A549 (cell line): Measurements from ENCODE around the gene SALL4.

Experiments used
- EP300 ChIP-seq, 2 experiments: fragments of >200 bp; sonication (Bioruptor Twin); formaldehyde crosslinking; IDR thresholded peaks; 2 replicates in 1 of 2; 3 replicates in 1 of 2; pipeline ENCODE4 v1.6.1; 2016 to 2017
- GATA3 ChIP-seq: IDR thresholded peaks from 2 replicates; pipeline ENCODE4 v1.6.1; 2012; ENCODE audit warnings: borderline replicate concordance
- JUNB ChIP-seq: fragments of >200 bp; sonication (Bioruptor Twin); formaldehyde crosslinking; IDR thresholded peaks from 2 replicates; pipeline ENCODE4 v1.6.1; 2016
- KDM1A ChIP-seq: fragments of 200-600 bp; sonication (generic); IDR thresholded peaks from 2 replicates; pipeline ENCODE4 v1.6.1; 2016; ENCODE audit warnings: low read depth, mild to moderate bottlenecking
- POLR2A ChIP-seq: IDR thresholded peaks from 2 replicates; pipeline ENCODE4 v1.6.1; 2012; ENCODE audit warnings: mild to moderate bottlenecking, low read length
- SMC3 ChIP-seq: fragments of >200 bp; sonication (Bioruptor Twin); formaldehyde crosslinking; IDR thresholded peaks from 3 replicates; pipeline ENCODE4 v1.6.1; 2018; ENCODE audit warnings: inconsistent platforms
- TF ChIP-seq, protein P1 (sequence below): fragments of 150-350 bp; IDR thresholded peaks from 2 replicates; pipeline ENCODE4 v1.6.1; 2014; ENCODE audit warnings: low read depth, mild to moderate bottlenecking, low read length
- TF ChIP-seq, protein P2 (sequence below): fragments of >200 bp; sonication (Bioruptor Twin); formaldehyde crosslinking; IDR thresholded peaks from 3 replicates; pipeline ENCODE4 v1.5.1; 2016
- TF ChIP-seq, protein P3 (sequence below): IDR thresholded peaks from 2 replicates; pipeline ENCODE4 v1.6.1; 2012
- TF ChIP-seq, protein P4 (sequence below): fragments of 450-650 bp; IDR thresholded peaks from 2 replicates; pipeline ENCODE4 v1.6.1; 2014; ENCODE audit warnings: antibody characterized with exemption

DNA sequence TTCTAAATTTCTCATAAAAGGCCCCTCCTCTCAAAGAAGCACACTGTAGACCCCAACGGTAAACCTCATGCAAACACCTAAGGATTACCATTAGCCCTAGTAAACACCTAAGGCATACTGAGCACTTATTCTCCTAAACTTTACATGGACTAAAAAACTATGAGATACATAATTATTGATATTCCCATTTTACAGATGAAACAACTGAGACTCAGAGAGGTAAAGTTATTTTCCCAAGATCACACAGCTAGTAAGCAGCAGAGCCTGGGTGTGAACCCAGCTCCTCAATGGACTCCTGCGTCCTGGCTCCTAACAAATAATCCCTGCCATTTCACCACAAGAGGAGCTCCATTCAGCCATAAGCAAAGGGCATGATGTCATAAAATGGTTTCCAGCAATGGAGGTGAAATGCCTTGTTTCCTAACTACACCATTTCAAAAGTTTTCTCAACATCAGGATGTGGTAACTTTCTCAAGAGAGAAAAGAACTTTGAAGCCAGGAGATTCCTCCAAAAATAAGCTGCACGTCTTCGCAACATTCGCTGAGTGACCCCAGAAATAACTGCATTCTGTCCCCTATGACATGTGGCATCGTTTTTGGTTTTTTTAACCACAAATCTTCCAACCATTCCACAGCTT is 38.2 kb downstream of the SALL4 start:
- no peak for TF ChIP-seq SMC3
- no peak for TF ChIP-seq POLR2A
- TF ChIP-seq, protein P1, sequence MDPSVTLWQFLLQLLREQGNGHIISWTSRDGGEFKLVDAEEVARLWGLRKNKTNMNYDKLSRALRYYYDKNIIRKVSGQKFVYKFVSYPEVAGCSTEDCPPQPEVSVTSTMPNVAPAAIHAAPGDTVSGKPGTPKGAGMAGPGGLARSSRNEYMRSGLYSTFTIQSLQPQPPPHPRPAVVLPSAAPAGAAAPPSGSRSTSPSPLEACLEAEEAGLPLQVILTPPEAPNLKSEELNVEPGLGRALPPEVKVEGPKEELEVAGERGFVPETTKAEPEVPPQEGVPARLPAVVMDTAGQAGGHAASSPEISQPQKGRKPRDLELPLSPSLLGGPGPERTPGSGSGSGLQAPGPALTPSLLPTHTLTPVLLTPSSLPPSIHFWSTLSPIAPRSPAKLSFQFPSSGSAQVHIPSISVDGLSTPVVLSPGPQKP, result no peak
- no peak for TF ChIP-seq EP300 (IDR thresholded peaks at IDR 0.05)
- TF ChIP-seq, protein P2, sequence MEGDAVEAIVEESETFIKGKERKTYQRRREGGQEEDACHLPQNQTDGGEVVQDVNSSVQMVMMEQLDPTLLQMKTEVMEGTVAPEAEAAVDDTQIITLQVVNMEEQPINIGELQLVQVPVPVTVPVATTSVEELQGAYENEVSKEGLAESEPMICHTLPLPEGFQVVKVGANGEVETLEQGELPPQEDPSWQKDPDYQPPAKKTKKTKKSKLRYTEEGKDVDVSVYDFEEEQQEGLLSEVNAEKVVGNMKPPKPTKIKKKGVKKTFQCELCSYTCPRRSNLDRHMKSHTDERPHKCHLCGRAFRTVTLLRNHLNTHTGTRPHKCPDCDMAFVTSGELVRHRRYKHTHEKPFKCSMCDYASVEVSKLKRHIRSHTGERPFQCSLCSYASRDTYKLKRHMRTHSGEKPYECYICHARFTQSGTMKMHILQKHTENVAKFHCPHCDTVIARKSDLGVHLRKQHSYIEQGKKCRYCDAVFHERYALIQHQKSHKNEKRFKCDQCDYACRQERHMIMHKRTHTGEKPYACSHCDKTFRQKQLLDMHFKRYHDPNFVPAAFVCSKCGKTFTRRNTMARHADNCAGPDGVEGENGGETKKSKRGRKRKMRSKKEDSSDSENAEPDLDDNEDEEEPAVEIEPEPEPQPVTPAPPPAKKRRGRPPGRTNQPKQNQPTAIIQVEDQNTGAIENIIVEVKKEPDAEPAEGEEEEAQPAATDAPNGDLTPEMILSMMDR, result no peak
- TF ChIP-seq, protein P3, sequence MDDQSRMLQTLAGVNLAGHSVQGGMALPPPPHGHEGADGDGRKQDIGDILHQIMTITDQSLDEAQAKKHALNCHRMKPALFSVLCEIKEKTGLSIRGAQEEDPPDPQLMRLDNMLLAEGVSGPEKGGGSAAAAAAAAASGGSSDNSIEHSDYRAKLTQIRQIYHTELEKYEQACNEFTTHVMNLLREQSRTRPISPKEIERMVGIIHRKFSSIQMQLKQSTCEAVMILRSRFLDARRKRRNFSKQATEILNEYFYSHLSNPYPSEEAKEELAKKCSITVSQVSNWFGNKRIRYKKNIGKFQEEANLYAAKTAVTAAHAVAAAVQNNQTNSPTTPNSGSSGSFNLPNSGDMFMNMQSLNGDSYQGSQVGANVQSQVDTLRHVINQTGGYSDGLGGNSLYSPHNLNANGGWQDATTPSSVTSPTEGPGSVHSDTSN, result no peak
- TF ChIP-seq, protein P4, sequence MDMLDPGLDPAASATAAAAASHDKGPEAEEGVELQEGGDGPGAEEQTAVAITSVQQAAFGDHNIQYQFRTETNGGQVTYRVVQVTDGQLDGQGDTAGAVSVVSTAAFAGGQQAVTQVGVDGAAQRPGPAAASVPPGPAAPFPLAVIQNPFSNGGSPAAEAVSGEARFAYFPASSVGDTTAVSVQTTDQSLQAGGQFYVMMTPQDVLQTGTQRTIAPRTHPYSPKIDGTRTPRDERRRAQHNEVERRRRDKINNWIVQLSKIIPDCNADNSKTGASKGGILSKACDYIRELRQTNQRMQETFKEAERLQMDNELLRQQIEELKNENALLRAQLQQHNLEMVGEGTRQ, result no peak
- TF ChIP-seq GATA3, result no peak
- peak; percentile 88 for TF ChIP-seq KDM1A
- TF ChIP-seq JUNB, result no peak
